H1 (cell line): ENCODE results near the gene OBSCN. TPM values are rescaled to one million over a fixed set of nuclear protein-coding genes. Genes with fewer than 3 reads are reported as not detected.

Experiments used
- EZH2 ChIP-seq: fragments of 200-600 bp; sonication (generic); IDR thresholded peaks from 2 replicates; pipeline ENCODE4 v1.7.1; 2012; ENCODE audit warnings: low read depth, mild to moderate bottlenecking, moderate library complexity, low read length, inconsistent platforms; ENCODE audit not compliant: severe bottlenecking
- HDAC2 ChIP-seq, 2 experiments: fragments of 300-600 bp in 1 of 2; sonication (generic) in 1 of 2; IDR thresholded peaks; 2 replicates each; pipeline ENCODE4 v1.6.1; 2011 to 2012; ENCODE audit warnings: low read depth in 2 of 2, low read length in 2 of 2, mild to moderate bottlenecking in 2 of 2, moderate library complexity in 2 of 2, borderline replicate concordance in 1 of 2, inconsistent platforms in 1 of 2
- KDM1A ChIP-seq: fragments of 200-600, 300-600 bp; sonication (generic); IDR thresholded peaks from 2 replicates; pipeline ENCODE4 v1.7.1; 2016; ENCODE audit warnings: mild to moderate bottlenecking, low read length, borderline replicate concordance
- polyA plus RNA-seq, 7 experiments: library from polyadenylated mRNA; depleted of rRNA in 3 of 7; stranded (reverse) in 5 of 7; unstranded in 2 of 7; fragments of >200 nt in 5 of 7; fragments of 200-250 nt in 2 of 7; gene quantifications; 1 replicate in 5 of 7; 2 replicates in 1 of 7; 4 replicates in 1 of 7; pipeline versions ENCODE4 v1.2.1 to v1.2.3, GENCODE V29; 2011 to 2013; ENCODE audit warnings: missing spikeins in 2 of 7, mixed read lengths in 2 of 7
- total RNA-seq: library from RNA; stranded (reverse); fragmentation: NEBNext Ultra II Directional; extraction: Animal tissue kit (Norgen Biotek cat#: 25700); gene quantifications from 2 replicates; pipeline ENCODE4 v1.2.1, GENCODE V29; 2021

OBSCN gene
- total and polyA plus RNA-seq, 2 of the 8 experiments (the other 6 are each of a cell fraction or from before 2014, with no cell fraction given) = 7.5 to 28.4 TPM

- no peak for TF ChIP-seq HDAC2 (IDR thresholded peaks at IDR 0.05; ENCODE audit: borderline replicate concordance in 1 of 2, low read depth in 2 of 2, low read length in 2 of 2)
- TF ChIP-seq EZH2 = no peak
- TF ChIP-seq KDM1A = no peak
Measured at GRCh38 chr1:228321895-228322294, 114.1 kb downstream of the OBSCN start (continued).
